ENCODE data around the gene ABCC4.

Gene ABCC4

DNA sequence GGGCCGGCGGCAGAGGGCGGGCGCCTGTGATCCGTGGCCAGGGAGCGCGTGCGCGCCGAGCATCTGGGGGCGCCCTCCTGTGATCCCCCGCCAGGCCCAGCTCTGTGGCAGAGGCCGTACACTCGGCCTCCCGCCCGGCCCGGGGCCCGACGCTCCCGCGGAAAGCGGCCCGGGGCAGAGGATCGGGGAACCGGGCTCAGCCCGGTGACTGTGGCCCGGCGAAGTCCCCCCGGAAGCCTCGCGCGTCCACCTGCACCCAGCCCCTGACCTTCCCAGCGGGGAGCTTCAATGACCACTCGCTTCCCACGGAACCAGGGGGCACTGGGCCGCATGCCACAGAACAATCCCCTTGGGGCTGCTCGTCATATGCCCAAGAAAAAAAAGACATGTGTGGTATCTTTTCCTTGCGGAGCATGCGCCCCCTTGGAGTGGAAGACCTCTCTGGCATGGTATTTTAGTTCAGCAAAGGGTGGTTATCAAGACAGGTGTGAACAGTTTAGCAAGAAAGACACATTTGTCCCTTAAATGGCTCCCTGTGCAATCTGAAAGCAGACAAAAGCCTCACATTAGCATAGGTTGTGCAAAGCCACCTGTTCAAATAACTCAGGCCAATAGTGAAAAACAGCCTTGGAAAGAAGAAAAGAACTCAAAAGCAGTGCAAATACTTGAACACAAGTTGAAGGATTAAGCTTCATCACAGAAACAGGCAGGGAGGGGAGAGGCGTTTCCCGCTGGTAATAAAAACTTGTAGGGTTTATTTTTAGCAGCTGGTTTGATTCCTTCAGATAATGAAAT, 298.0 kb downstream of the ABCC4 start:
- no peak for DNase-seq (ENCODE audit: low read depth in 1 of 2, low spot score in 1 of 2)

DNA sequence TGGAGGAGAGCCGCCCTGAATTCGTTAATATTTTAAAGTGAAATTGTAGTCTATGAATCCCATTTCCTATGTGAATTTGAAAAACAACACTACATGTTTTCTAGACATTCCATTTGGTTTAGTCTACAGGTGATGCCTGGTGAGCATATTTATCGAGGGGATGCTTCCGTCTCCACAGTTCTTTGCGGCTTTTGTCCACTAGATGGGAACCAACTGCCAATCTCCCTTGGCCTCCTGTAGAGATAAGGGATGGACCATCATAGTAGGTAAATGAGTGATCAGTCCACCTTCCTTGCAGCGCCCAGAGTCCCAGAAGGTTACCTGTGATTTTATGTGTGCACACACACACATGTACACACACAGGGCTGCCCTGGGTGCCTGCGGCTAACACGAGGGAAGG, 299.1 kb downstream of the ABCC4 start:
- no peak for DNase-seq (ENCODE audit: low read depth in 1 of 2, low spot score in 1 of 2)

DNA sequence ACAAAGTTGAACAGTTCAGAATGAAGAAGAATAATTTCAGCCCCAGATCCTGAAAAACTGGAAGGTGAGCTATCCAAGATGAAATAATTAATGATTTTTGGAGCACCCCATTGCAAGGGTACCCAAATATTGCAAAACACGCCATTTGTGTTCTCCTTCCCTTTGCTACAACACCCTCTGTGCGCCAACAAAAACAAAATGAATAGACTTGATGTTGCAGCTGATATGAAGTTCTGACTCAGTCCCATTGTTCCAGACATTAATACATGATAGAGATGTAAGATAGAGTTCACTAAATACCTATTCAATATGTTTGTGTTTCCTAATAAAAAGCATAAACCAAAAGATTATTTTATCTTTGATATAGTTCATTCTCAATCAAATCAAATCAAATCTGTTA, 301.4 kb downstream of the ABCC4 start:
- DNase-seq (ENCODE audit: low read depth in 1 of 2, low spot score in 1 of 2) = no peak

DNA sequence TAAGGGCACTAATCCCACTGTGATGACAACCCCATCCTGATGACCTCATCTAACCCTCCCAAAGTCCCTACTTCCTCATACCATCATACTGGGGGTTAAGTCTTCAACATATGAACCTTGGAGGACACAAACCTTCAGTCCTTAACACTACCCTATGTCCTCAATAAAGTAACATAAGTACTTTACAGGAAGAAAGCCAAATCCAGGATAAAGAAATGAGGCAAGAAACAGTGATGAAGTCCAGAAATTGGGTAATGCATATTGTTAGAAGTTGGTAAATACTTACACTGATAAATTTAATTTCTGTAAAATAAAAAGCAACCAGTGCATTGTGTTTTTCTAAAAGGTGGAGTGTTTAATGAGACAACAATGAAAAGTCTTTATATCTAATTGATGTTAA, 304.1 kb downstream of the ABCC4 start:
- DNase-seq (ENCODE audit: low read depth in 1 of 2, low spot score in 1 of 2) = no peak

DNA sequence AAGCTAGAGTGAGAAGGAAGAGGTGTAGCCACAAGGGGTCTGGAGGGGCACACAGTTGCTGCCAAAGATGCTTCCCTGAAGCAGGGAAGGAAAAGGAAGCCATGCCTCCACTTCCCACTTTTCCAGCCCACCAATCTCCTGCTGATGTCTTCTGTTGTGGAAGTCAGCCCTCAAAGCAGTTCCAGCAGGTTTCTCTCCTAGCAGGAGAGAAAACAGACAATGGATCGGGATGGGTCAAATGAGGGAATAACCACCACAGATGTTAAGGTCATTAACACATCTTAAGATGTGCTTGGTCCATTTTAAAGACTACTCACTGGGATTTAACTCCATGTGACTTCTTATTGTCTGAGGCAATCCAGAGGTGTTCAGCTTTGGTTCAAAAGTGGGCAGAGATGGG, 304.8 kb downstream of the ABCC4 start:
- no peak for DNase-seq (ENCODE audit: low read depth in 1 of 2, low spot score in 1 of 2)

DNA sequence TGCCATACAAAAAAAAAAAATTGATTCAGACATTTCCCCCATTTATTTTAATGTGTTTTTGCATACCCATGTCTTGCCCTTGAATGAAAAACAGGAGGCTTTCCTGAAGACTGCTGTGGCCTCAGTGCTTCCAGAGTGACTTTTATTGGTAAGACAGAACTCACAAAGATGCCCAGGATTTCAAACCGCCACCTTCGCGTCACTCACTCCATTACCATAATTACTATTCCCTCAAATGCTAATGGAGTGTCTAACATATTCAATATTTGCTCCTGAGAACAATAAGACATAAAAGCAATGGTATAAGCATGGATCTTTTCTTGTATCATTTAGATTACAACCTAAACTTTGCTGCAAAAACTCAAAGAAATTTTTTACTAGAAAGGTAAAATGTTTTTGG, 306.7 kb downstream of the ABCC4 start:
- no peak for DNase-seq (ENCODE audit: low read depth in 1 of 2, low spot score in 1 of 2)

DNA sequence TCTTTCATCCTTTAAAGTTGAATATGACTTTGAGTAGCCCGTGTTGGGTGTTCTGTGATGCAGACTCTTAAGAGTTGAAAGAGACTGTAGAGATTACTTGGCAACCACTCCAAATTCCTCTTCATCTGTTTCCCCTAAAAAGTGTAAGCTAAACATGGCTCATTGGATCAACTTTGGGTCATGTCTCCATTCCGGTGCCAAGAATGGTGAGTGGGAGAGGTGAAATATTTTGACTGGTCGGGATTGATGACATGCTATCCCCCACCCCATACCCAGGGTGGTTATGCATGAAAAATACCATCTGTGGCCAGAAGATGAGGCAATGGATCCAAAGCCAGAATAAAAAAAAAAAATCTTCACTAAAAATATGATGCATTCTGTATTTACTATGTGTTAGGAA, 307.6 kb downstream of the ABCC4 start:
- no peak for DNase-seq (ENCODE audit: low read depth in 1 of 2, low spot score in 1 of 2)

DNA sequence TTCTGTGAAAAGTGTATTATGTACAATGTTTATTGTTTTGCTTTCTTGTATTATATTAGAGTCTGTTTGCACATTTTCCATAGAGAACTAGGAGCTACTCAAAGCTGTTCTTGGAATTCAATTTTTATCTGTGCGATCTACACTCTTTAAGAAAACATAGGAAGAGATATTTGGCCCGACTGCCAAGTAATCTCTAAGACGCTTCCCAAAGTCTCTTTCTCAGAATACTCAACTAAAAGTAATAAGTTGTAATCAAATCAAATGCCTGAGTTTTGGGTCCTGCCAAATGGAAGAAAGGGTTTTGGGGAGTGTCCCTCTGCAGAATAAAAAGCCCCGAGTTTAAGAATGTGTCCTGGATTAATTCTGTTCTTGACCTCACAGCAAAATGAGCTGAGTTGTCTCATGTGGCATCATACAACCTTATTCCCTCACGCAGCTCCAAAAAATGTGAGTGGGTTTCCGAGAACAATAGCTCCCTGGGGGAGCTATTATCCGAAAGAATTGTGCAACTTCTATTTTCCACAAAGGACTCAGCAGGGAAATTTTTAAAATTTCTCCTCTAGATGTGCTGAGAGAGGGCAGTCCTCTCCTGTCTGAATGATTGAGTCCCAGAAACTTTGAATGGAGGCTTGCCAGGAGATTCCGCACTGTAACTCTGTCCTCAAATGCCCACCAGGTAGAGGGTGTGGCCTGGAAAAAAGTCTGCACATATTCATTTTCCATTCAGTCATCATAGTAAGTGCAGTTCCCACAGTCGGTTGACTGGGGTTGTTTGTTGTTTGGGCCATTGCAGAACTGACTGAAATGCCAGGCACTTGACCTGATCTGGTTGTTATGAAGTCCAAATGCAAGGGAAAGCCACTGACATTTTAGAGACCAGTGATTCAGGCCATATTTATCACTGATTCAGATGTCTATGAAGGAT, 309.0 kb downstream of the ABCC4 start:
- no peak for DNase-seq (ENCODE audit: low read depth in 1 of 2, low spot score in 1 of 2)

DNA sequence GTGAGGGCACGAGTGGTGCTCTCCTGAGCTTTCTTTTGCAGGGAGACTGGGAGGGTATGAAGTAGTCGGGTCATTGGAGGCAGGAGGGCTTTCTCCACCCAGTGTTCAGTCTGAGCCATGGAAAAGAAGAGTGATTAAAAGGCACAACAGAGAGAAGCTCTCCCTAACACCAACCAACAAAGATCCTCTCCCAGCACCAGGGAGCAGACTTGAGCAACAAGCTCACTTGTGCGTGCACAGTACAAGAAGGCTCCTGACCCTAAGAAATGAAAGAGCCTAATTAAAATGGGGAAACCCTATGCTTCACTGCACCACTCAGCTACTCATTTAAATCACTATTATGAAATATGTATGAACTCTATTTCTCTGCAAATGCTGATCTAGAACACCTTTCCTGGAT, 312.6 kb downstream of the ABCC4 start:
- no peak for DNase-seq (ENCODE audit: low read depth in 1 of 2, low spot score in 1 of 2)

DNA sequence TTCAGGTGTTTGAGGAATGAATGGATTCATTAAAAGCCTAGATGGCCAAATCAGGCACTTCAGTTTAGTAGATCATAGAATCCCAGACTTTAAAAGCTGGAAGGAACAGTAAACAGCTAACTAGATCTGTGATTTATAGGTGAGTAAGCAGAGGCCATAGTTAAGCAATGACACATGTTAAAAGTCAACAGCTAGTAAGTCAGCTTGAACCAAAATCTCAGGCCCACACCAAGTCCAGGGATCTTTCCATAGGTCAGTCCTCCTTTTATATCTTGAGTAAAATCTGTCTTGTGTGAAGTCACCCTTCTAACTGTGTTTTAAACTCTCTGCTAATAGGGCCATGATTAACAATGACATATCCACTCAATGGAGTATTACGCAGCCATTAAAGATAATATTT, 313.4 kb downstream of the ABCC4 start:
- no peak for DNase-seq (ENCODE audit: low read depth in 1 of 2, low spot score in 1 of 2)

DNA sequence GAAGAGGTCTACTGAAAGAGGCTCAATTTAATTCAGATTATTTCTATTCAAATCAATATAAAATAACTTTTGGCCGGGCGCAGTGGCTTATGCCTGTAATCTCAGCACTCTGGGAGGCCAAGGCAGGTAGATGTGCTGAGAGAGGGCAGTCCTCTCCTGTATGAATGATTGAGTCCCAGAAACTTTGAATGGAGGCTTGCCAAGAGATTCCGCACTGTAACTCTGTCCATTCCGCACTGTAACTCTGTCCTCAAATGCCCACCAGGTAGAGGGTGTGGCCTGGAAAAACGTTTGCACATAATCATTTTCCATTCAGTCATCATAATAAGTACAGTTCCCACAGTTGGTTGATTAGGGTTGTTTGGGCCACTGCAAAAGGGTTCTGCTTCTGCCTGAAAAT, 314.2 kb downstream of the ABCC4 start:
- no peak for DNase-seq (ENCODE audit: low read depth in 1 of 2, low spot score in 1 of 2)

DNA sequence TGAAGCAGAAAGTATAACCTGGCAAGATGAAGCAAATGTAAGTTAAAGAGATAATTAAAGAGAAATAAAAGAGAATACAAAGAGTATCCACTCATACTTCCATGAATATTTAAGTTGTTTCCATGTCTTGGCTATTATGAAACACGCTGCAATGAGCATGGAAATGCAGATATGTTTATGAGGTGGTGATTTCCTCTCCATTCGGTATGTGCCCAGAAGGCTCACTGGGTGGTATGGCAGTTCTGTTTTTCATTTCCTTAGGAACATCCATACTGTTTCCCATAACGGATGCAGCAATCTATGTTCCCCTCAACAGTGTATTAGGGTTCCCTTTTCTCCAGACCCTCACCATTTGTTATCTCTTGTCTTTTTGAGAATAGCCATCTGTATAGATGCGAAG, 316.3 kb downstream of the ABCC4 start:
- no peak for DNase-seq (ENCODE audit: low read depth in 1 of 2, low spot score in 1 of 2)

DNA sequence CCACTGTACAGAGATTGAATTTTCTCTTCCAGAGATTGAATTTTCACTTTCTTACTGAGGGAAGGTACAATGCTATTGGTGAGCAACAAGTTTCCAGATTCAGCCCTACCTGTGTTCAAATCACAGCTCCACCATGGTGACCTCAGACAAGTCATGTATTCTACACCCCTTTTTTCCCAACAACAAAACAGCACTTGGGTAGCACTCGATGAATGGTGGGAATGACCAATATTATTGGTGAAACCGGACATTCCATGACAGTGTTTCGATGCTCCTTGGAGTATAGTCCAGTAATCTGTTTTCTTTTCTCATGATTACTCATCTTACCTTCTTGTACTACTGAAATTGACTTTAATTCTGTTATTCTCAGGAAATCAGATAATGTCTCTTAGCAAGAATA, 322.7 kb downstream of the ABCC4 start:
- no peak for DNase-seq (ENCODE audit: low read depth in 1 of 2, low spot score in 1 of 2)

DNA sequence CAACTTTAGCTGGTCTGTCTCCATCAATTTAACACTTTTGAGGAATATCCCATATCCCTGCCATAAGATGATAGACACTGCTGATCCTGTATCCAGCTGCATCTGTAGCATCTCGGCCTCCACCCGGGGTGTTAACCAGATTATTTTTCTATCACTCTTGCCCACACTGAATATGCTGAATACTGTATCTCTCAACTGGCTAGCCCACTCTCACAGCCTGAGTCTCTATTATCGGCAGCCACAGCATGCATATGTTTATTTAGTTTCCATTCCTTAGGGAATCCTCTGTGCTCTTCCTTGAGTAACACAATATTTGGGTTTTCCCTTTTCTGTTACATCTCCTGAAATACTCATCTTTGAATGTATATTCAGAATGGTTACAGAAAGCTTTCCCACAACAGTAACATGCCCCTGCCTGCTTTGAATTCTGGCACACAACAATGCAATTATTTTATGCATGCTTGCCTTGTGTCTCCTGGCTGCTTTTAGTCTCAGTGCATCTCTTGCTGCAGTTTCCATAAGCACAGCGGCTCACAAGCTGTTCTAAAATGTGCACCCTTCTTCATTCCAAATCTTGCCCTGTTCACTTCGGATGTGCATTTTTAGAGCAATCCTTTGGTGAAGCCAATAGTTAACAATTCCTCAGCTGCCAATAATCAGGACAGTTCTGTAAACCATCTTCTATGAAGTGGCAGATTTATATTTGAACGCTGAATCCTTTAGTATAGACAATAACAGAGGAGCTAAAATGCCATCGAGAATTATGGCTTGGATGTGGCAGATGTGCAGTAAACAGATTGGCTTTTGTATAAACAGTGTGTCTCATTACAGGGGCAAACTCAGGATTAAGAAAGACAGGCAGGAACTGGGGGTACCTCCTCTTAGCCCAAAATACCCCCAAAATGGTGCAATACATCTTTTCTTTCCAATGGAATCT, 327.0 kb downstream of the ABCC4 start:
- DNase-seq (ENCODE audit: low read depth in 1 of 2, low spot score in 1 of 2) = no peak

DNA sequence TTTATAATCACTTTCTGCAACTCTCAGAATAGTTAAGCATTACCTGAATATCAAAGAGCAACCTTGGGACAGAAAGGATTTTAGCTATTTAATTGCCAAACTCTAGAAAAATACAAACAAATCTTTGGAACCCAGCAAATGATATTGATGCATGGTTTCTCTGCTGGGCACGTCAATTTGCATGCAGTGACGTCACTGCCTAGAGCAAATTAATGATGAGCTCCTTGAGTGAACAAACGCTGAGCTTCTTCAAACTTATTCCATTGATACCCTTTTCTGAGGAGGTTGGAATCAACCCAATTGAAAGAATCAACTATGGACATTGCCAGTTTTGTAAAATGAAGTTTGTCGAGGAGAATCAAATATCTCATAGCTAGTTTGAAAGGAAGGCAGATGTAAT, 329.0 kb downstream of the ABCC4 start:
- no peak for DNase-seq (ENCODE audit: low read depth in 1 of 2, low spot score in 1 of 2)

Measured in activated T-helper 1 cell treated with anti-CD3 and anti-CD28 coated beads, Interleukin-2, amount 50 U/mL, for 16 hours (primary cell).